Ishikawa (cell line): Measurements from ENCODE around the gene TSSK1B.

Source experiments
- CEBPB ChIP-seq: IDR thresholded peaks from 2 replicates; pipeline ENCODE4 v1.6.1; 2012
- CREB1 ChIP-seq: IDR thresholded peaks from 2 replicates; pipeline ENCODE4 v1.6.1; 2012; ENCODE audit warnings: low read depth
- EGR1 ChIP-seq: IDR thresholded peaks from 2 replicates; pipeline ENCODE4 v1.6.1; 2012
- EP300 ChIP-seq: IDR thresholded peaks from 2 replicates; pipeline ENCODE4 v1.6.1; 2012; ENCODE audit warnings: borderline replicate concordance
- FOXM1 ChIP-seq: IDR thresholded peaks from 2 replicates; pipeline ENCODE4 v1.6.1; 2012; ENCODE audit warnings: low read depth, borderline replicate concordance
- MAX ChIP-seq: IDR thresholded peaks from 2 replicates; pipeline ENCODE4 v1.6.1; 2012
- NFIC ChIP-seq: IDR thresholded peaks from 2 replicates; pipeline ENCODE4 v1.6.1; 2012
- RAD21 ChIP-seq: IDR thresholded peaks from 2 replicates; pipeline ENCODE4 v1.6.1; 2012; ENCODE audit warnings: low read depth
- TAF1 ChIP-seq: IDR thresholded peaks from 2 replicates; pipeline ENCODE4 v1.6.1; 2012; ENCODE audit warnings: low read depth, mild to moderate bottlenecking
- TCF12 ChIP-seq: IDR thresholded peaks from 2 replicates; pipeline ENCODE4 v1.6.1; 2012; ENCODE audit warnings: low read depth
- TEAD4 ChIP-seq: IDR thresholded peaks from 2 replicates; pipeline ENCODE4 v1.6.1; 2012
- YY1 ChIP-seq: IDR thresholded peaks from 2 replicates; pipeline ENCODE4 v1.6.1; 2012; ENCODE audit warnings: low read depth
- ZBTB7A ChIP-seq: IDR thresholded peaks from 2 replicates; pipeline ENCODE4 v1.6.1; 2012; ENCODE audit warnings: low read depth
- TF ChIP-seq, protein P1 (sequence below): IDR thresholded peaks from 2 replicates; pipeline ENCODE4 v1.6.1; 2012
- TF ChIP-seq, protein P2 (sequence below): IDR thresholded peaks from 2 replicates; pipeline ENCODE4 v1.6.1; 2012; ENCODE audit warnings: low read depth, mild to moderate bottlenecking

Gene TSSK1B

DNA sequence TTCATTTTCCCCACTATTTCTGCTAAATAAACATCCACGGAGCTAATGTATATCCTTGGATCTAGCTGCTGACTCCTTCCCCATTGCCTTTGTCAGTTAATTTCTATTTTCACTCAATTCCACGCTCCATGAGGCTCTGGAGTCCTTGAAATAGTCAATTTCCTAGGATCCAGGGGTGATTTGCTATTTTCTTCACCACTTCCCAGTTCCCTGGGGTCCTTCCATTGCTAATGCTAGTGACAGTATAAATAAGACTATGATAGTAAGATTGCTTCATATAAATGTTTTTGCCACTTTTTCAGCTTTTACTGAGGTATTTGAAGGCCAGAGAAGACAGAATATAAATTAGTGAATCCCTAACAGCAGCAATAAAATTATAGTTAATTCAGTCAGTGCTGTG, 13.1 kb downstream of the TSSK1B start:
- no peak for TF ChIP-seq EGR1
- TF ChIP-seq TEAD4 = no peak
- no peak for TF ChIP-seq TCF12
- TF ChIP-seq MAX = no peak
- TF ChIP-seq RAD21 = no peak
- TF ChIP-seq, protein P1, sequence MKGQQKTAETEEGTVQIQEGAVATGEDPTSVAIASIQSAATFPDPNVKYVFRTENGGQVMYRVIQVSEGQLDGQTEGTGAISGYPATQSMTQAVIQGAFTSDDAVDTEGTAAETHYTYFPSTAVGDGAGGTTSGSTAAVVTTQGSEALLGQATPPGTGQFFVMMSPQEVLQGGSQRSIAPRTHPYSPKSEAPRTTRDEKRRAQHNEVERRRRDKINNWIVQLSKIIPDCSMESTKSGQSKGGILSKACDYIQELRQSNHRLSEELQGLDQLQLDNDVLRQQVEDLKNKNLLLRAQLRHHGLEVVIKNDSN = no peak
- no peak for TF ChIP-seq NFIC
- no peak for TF ChIP-seq CREB1
- TF ChIP-seq YY1 = no peak
- TF ChIP-seq TAF1 = no peak
- no peak for TF ChIP-seq ZBTB7A
- TF ChIP-seq, protein P2, sequence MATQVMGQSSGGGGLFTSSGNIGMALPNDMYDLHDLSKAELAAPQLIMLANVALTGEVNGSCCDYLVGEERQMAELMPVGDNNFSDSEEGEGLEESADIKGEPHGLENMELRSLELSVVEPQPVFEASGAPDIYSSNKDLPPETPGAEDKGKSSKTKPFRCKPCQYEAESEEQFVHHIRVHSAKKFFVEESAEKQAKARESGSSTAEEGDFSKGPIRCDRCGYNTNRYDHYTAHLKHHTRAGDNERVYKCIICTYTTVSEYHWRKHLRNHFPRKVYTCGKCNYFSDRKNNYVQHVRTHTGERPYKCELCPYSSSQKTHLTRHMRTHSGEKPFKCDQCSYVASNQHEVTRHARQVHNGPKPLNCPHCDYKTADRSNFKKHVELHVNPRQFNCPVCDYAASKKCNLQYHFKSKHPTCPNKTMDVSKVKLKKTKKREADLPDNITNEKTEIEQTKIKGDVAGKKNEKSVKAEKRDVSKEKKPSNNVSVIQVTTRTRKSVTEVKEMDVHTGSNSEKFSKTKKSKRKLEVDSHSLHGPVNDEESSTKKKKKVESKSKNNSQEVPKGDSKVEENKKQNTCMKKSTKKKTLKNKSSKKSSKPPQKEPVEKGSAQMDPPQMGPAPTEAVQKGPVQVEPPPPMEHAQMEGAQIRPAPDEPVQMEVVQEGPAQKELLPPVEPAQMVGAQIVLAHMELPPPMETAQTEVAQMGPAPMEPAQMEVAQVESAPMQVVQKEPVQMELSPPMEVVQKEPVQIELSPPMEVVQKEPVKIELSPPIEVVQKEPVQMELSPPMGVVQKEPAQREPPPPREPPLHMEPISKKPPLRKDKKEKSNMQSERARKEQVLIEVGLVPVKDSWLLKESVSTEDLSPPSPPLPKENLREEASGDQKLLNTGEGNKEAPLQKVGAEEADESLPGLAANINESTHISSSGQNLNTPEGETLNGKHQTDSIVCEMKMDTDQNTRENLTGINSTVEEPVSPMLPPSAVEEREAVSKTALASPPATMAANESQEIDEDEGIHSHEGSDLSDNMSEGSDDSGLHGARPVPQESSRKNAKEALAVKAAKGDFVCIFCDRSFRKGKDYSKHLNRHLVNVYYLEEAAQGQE = no peak
- no peak for TF ChIP-seq CEBPB
- TF ChIP-seq EP300 = no peak
- TF ChIP-seq FOXM1 = no peak

DNA sequence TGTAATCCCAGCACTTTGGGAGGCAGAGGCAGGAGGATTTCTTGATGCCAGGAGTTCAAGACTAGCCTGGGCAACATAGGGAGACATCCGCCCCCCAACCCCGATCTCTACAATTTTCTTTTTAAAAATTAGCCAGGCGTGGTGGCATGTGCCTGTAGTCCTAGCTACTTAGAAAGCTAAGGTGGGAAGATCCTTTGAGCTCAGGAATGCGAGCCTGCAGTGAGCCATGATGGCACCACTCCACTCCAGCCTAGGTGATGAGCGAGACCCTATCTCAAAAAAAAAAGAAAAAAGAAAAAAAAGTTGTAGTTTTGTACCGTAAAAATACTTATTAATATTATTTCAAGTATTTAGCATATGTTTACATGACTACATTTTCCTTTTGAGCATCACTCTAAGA, 29.3 kb downstream of the TSSK1B start:
- no peak for TF ChIP-seq FOXM1
- no peak for TF ChIP-seq RAD21

DNA sequence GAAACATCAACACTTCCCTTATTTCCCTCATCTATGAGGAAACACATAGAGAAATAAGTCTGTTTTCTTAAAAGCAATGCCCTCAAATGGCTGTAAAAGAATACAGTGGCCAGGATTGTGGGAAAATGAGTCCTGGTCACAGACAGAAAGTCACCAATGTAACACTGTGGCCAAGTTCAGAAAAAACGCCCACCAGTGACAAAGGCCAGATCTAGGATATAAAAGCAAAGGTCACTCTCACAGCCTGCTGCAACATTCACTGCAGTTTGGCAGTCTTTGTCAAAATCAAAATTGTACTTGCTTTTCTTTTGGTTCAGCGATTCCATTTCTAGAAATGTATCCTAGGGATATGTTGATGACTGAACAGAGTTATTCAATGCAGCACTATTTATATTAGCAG, 30.5 kb downstream of the TSSK1B start:
- no peak for TF ChIP-seq TCF12
- no peak for TF ChIP-seq TAF1
- TF ChIP-seq YY1 = no peak
- TF ChIP-seq, protein P1 = no peak
- TF ChIP-seq, protein P2 = no peak
- TF ChIP-seq EGR1 = no peak

GRCh38 chr5:113397046-113397445, 37.7 kb downstream of the TSSK1B start:
- TF ChIP-seq NFIC (no peak), ZBTB7A (no peak), EP300 (no peak), YY1 (no peak), TCF12 (no peak), MAX (no peak), CEBPB (no peak), TAF1 (no peak), TEAD4 (no peak), EGR1 (no peak), RAD21 (no peak), FOXM1 (no peak)
- TF ChIP-seq, protein P1 = no peak
- TF ChIP-seq, protein P2 = no peak

DNA sequence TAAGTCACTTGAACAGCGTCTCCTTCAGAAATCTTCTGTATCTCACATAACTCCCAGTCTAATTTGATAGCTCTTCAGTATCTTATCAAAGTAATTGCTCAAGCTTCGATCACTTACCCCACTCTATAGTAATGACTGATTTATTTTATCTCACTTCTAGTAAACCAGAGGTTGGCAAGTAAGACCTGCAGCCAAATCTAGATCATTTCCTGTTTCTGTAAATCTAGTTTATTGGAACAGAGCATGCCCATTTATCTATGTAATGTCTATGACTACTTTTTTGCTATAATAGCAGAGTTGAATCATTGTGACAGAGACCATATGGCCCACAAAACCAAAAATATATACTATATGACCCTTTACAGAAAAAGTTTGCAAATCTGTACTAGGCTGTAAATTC, 40.1 kb downstream of the TSSK1B start:
- TF ChIP-seq RAD21 = no peak
- no peak for TF ChIP-seq NFIC
- TF ChIP-seq TCF12 = no peak
- TF ChIP-seq ZBTB7A = no peak
- no peak for TF ChIP-seq EP300
- TF ChIP-seq, protein P1 = no peak
- TF ChIP-seq MAX = no peak
- TF ChIP-seq, protein P2 = no peak
- no peak for TF ChIP-seq EGR1
- TF ChIP-seq YY1 = no peak
- TF ChIP-seq TEAD4 = no peak
- TF ChIP-seq CREB1 = no peak
- no peak for TF ChIP-seq FOXM1
- no peak for TF ChIP-seq TAF1
- TF ChIP-seq CEBPB = no peak
